ENCODE measurements around the gene FAM9A.

DNA sequence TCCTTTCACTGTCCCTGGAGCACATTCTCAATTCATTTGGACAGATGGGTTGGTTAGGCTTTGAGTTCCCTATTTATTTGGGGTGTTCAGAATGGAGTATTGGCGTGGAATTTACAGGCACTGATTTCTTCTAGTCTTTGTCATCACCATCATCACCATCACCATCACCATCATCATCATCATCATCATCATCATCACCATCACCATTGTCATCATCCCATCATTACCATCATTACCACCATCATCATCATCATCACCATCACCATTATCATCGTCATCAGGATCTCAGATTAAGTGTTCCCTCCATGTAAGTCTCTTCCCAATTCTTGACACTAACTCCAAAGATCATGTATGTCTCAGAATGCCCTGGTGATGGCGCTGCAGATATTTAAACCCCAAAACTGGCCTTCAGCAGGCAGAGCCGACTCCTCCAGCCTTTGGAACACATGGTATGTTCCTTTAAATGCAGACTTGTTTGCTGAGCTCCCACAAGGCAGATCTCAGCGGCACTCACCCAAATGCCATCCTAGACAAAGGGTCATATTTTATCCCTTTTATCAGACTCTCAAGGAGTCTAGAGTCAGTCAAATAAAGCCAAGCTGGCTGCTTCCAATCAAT lies 19.8 kb upstream of the FAM9A start:
- no peak for TF ChIP-seq POLR2A (IDR thresholded peaks at IDR 0.05; ENCODE audit: low read depth, low read length)
- no peak for TF ChIP-seq TAF1 (IDR thresholded peaks at IDR 0.05; ENCODE audit: low read depth, low read length)
- no peak for TF ChIP-seq POLR2AphosphoS5 (IDR thresholded peaks at IDR 0.05; ENCODE audit: low read depth, low read length)
- TF ChIP-seq SPI1 (IDR thresholded peaks at IDR 0.05; ENCODE audit: low read depth, low read length), result no peak
- TF ChIP-seq POU2F2 (IDR thresholded peaks at IDR 0.05; ENCODE audit: low read depth, low read length), result no peak
- no peak for TF ChIP-seq PAX5 (IDR thresholded peaks at IDR 0.05; ENCODE audit: insufficient read depth, low read length, severe bottlenecking)

Measured in GM12891 (cell line).